Brain microvascular endothelial cell (primary cell): ENCODE data around the gene FLT1.
A peak's percentile ranks its signal among the peaks of the same experiment; 100 is the strongest.

Experiments used
- DNase-seq: peaks from one replicate; pipeline ENCODE4 v3.0.0-alpha.2; 2020
- H3K27ac ChIP-seq: fragments of 250-450 bp; sonication (Bioruptor Pico); 2 replicates; pipeline ENCODE4 v1.5.1; 2020; ENCODE audit warnings: mild to moderate bottlenecking, moderate library complexity
- H3K27me3 ChIP-seq: fragments of 250-450 bp; sonication (Bioruptor Pico); replicated peaks from 2 replicates; pipeline ENCODE4 v1.5.1; 2020; ENCODE audit warnings: mild to moderate bottlenecking
- H3K36me3 ChIP-seq: fragments of 250-450 bp; sonication (Bioruptor Pico); replicated peaks from 2 replicates; pipeline ENCODE4 v1.5.1; 2020; ENCODE audit warnings: mild to moderate bottlenecking
- H3K4me3 ChIP-seq: 2 replicates; pipeline ENCODE4 v1.5.1; 2011; ENCODE audit warnings: low read depth, mild to moderate bottlenecking, control low read depth, low read length, moderate library complexity
- CTCF ChIP-seq: IDR thresholded peaks from 2 replicates; pipeline ENCODE4 v1.5.1; 2011; ENCODE audit warnings: low read depth, mild to moderate bottlenecking, moderate library complexity, low read length, control low read depth, inconsistent platforms; ENCODE audit errors: missing control alignments
- in situ Hi-C: cut with HindIII; loops from 2 replicates; pipeline ENCODE4 v1.10.0; 2017; ENCODE audit warnings: low sequenced_read_pairs, low pct_ligation_motif_present

The FLT1 gene

GRCh38 chr13:28373810-28374209 is 121.1 kb downstream of the FLT1 start:
- TF ChIP-seq CTCF: no peak
- no peak overlapping the region for H3K4me3 ChIP-seq
- in situ Hi-C loops: no loop called here
- H3K36me3 ChIP-seq: no peaks in the 10 kb centered on the region
- DNase-seq: no peak
- H3K27ac ChIP-seq: no peak overlapping the region
- no peaks in the 10 kb centered on the region for H3K27me3 ChIP-seq

GRCh38 chr13:28370448-28370847 is 124.5 kb downstream of the FLT1 start:
- Histone ChIP-seq H3K4me3 (no peak overlapping the region), H3K36me3 (no peaks in the 10 kb centered on the region), H3K27ac (no peak overlapping the region), H3K27me3 (no peaks in the 10 kb centered on the region)
- in situ Hi-C loops: no loop called here
- no peak for TF ChIP-seq CTCF
- DNase-seq: no peak

GRCh38 chr13:28358708-28359107 is 136.2 kb downstream of the FLT1 start:
- no peak overlapping the region for H3K4me3 ChIP-seq
- no peak for TF ChIP-seq CTCF
- DNase-seq: no peak
- no peak overlapping the region for H3K27ac ChIP-seq
- in situ Hi-C loops: no loop called here
- no peaks in the 10 kb centered on the region for H3K27me3 ChIP-seq
- no peaks in the 10 kb centered on the region for H3K36me3 ChIP-seq

GRCh38 chr13:28357911-28358433 is 137.0 kb downstream of the FLT1 start:
- H3K36me3 ChIP-seq: no peaks in the 10 kb centered on the region
- TF ChIP-seq CTCF: no peak
- peak overlapping the region; percentile 97 for H3K27ac ChIP-seq
- no peak overlapping the region for H3K4me3 ChIP-seq
- H3K27me3 ChIP-seq: no peaks in the 10 kb centered on the region
- no peak for DNase-seq
- in situ Hi-C loops: no loop called here

GRCh38 chr13:28357247-28357825 is 137.6 kb downstream of the FLT1 start:
- Histone ChIP-seq H3K4me3 (no peak overlapping the region), H3K36me3 (no peaks in the 10 kb centered on the region), H3K27me3 (no peaks in the 10 kb centered on the region), H3K27ac (peak overlapping the region; percentile 97)
- DNase-seq: no peak
- in situ Hi-C loops: no loop called here
- TF ChIP-seq CTCF: no peak

GRCh38 chr13:28356561-28357021 is 138.3 kb downstream of the FLT1 start:
- no peak for TF ChIP-seq CTCF
- DNase-seq: no peak
- H3K36me3 ChIP-seq: no peaks in the 10 kb centered on the region

More at GRCh38 chr13:28356561-28357021, 138.3 kb downstream of the FLT1 start:
- Histone ChIP-seq H3K27ac (peak overlapping the region; percentile 97), H3K27me3 (no peaks in the 10 kb centered on the region), H3K4me3 (no peak overlapping the region)
- in situ Hi-C loops: no loop called here
